CD14-positive monocyte (primary cell): ENCODE measurements around the gene CELSR3. TPM values are rescaled to one million over a fixed set of nuclear protein-coding genes. Genes with fewer than 3 reads are reported as not detected.

Experiments
- DNase-seq, 3 donors: peaks; one replicate each; pipeline ENCODE4 v3.0.0-alpha.2; 2011 to 2022
- H2AFZ ChIP-seq: 2 replicates; pipeline ENCODE4 v1.6.0; 2012; ENCODE audit warnings: mild to moderate bottlenecking, low read depth, low read length, inconsistent platforms; ENCODE audit not compliant: insufficient read depth, poor library complexity, severe bottlenecking
- H3K27ac ChIP-seq, 2 donors: 1 replicate in 1 of 2; 2 replicates in 1 of 2; pipeline ENCODE4 v1.5.1; 2012 to 2013; ENCODE audit warnings: low read length in 2 of 2, control low read depth in 1 of 2, inconsistent platforms in 1 of 2, low read depth in 1 of 2, mild to moderate bottlenecking in 1 of 2
- H3K27me3 ChIP-seq, 2 donors: one replicate each; pipeline versions ENCODE4 v1.6.0 to v1.6.1; 2011 to 2013; ENCODE audit warnings: low read length in 2 of 2; ENCODE audit not compliant: control insufficient read depth in 2 of 2, insufficient read depth in 2 of 2
- H3K36me3 ChIP-seq, 2 donors: replicated peaks in 1 of 2; 1 replicate in 1 of 2; 2 replicates in 1 of 2; pipeline versions ENCODE4 v1.5.1 to v1.6.1; 2012 to 2013; ENCODE audit warnings: low read length in 2 of 2, control low read depth in 1 of 2, inconsistent platforms in 1 of 2, mild to moderate bottlenecking in 1 of 2; ENCODE audit not compliant: insufficient read depth in 2 of 2, control insufficient read depth in 1 of 2
- H3K4me1 ChIP-seq, 2 donors: 1 replicate in 1 of 2; 2 replicates in 1 of 2; pipeline versions ENCODE4 v1.5.1 to v1.6.1; 2012 to 2013; ENCODE audit warnings: low read length in 2 of 2, control low read depth in 1 of 2, inconsistent platforms in 1 of 2, mild to moderate bottlenecking in 1 of 2, moderate library complexity in 1 of 2; ENCODE audit not compliant: insufficient read depth in 2 of 2, control insufficient read depth in 1 of 2
- H3K4me2 ChIP-seq: replicated peaks from 2 replicates; pipeline ENCODE3; 2012; ENCODE audit warnings: low read length, moderate library complexity, mild to moderate bottlenecking; ENCODE audit not compliant: poor library complexity, severe bottlenecking; ENCODE audit errors: extremely low read depth
- H3K4me3 ChIP-seq, 3 experiments: fragments of 200-600 bp in 1 of 3; sonication (generic) in 1 of 3; replicated peaks in 1 of 3; 1 replicate in 2 of 3; 2 replicates in 1 of 3; pipeline ENCODE4 v1.5.1; 2011 to 2013; ENCODE audit warnings: low read length in 3 of 3, mild to moderate bottlenecking in 3 of 3, control low read depth in 2 of 3, low read depth in 2 of 3, inconsistent platforms in 1 of 3, moderate library complexity in 1 of 3
- H3K79me2 ChIP-seq: 2 replicates; pipeline ENCODE4 v1.6.0; 2012; ENCODE audit warnings: mild to moderate bottlenecking, control low read depth, inconsistent platforms, low read length, moderate library complexity; ENCODE audit not compliant: insufficient read depth
- H3K9ac ChIP-seq: 2 replicates; pipeline ENCODE4 v1.6.0; 2017; ENCODE audit warnings: low read length, mild to moderate bottlenecking; ENCODE audit not compliant: insufficient read depth, poor library complexity, severe bottlenecking
- H3K9me3 ChIP-seq, 2 donors: replicated peaks in 1 of 2; 1 replicate in 1 of 2; 2 replicates in 1 of 2; pipeline versions ENCODE4 v1.5.1 to v1.6.1; 2012 to 2013; ENCODE audit warnings: low read length in 2 of 2, control low read depth in 1 of 2; ENCODE audit not compliant: control insufficient read depth in 1 of 2, insufficient read depth in 1 of 2
- H4K20me1 ChIP-seq: 2 replicates; pipeline ENCODE4 v1.6.0; 2012; ENCODE audit warnings: mild to moderate bottlenecking, low read length, control low read depth, moderate library complexity; ENCODE audit not compliant: insufficient read depth
- H3K27ac Mint-ChIP-seq, 7 donors: one replicate each; pipeline ENCODE4 v1.8.0; 2020; ENCODE audit warnings: mild to moderate bottlenecking in 7 of 7, mixed read lengths in 7 of 7, moderate library complexity in 6 of 7, inconsistent platforms in 2 of 7
- H3K27me3 Mint-ChIP-seq, 3 donors: one replicate each; pipeline ENCODE4 v1.8.0; 2021 to 2022; ENCODE audit warnings: low read depth in 3 of 3, mild to moderate bottlenecking in 3 of 3, mixed read lengths in 3 of 3, moderate library complexity in 3 of 3, inconsistent platforms in 1 of 3
- H3K36me3 Mint-ChIP-seq, 2 donors: one replicate each; pipeline ENCODE4 v1.8.0; 2020; ENCODE audit warnings: mixed read lengths in 2 of 2, inconsistent platforms in 1 of 2, mild to moderate bottlenecking in 1 of 2
- H3K4me1 Mint-ChIP-seq: one replicate; pipeline ENCODE4 v1.8.0; 2020; ENCODE audit warnings: mild to moderate bottlenecking, mixed read lengths
- H3K4me3 Mint-ChIP-seq, 2 donors: one replicate each; pipeline ENCODE4 v1.8.0; 2020; ENCODE audit warnings: mild to moderate bottlenecking in 2 of 2, mixed read lengths in 2 of 2, moderate library complexity in 1 of 2
- H3K9me3 Mint-ChIP-seq, 7 donors: one replicate each; pipeline ENCODE4 v1.8.0; 2020 to 2022; ENCODE audit warnings: mixed read lengths in 7 of 7, mild to moderate bottlenecking in 6 of 7, moderate library complexity in 6 of 7, inconsistent platforms in 2 of 7
- WGBS: methylation state at CpG from one replicate; pipeline ENCODE4 v1.1.5; 2013; ENCODE audit warnings: missing lambda C conversion rate; ENCODE audit not compliant: insufficient coverage; 5-methylcytosine and 5-hydroxymethylcytosine counted together
- intact Hi-C, 2 donors: fragments of 100-400 bp; cut with micrococcal nuclease; formaldehyde crosslinking; loops; one replicate each; pipeline versions ENCODE4 v1.15.0 to v1.15.1; 2023
- polyA plus RNA-seq, 3 donors: library from polyadenylated mRNA; depleted of rRNA in 1 of 3; unstranded in 2 of 3; stranded (reverse) in 1 of 3; fragments of 300-500 nt in 2 of 3; fragments of >200 nt in 1 of 3; fragmentation: Illumina TruSeq in 2 of 3; gene quantifications; 1 replicate in 2 of 3; 2 replicates in 1 of 3; pipeline ENCODE4 v1.2.3, GENCODE V29; 2012 to 2021
- TF ChIP-seq, protein P1 (sequence below): fragments of 200-600 bp; IDR thresholded peaks from one replicate; pipeline ENCODE4 v1.8.0; 2022; ENCODE audit warnings: antibody characterized with exemption, mild to moderate bottlenecking

Gene CELSR3
- polyA plus RNA-seq, 3 donors: 0.95 TPM; not detected in 2

DNA sequence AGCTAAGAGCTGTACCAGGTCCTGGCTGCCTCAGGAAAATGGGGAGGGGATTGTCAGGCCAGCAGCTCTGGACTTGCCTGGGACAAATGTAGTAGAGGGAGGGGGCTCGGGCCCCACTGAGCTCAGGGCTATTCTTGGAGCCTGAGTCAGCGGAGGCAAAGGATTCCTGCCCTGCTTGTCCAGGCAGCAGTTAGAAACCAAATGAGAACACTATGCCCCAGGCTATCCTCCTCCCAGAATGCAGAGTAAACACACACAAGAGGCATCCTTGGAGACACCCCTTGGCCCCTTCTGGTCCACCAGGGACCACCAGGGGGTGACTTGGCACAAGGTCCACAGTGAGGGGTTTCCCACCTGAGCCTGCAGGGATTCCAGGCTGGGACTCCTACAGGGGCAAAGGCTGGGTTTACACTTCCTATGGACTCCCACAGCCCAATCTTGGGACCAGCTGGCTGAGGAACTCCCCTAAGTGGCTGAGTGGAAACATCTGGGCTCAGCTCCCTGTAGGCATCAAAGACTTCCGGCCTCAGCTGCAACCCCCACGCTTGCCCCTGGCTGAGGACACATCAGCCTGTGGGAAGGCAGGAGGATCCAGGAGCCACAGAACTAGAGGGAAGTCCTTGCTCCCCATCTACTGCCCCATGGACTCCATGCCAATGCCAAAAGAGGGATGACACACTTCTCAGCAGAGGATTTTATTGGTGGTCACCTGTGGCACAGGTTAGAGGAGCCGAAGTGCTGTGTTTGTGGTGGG lies 64.2 kb downstream of the CELSR3 start:
- peak overlapping the region in 2 of 7 donors; percentile 30 to 87 for H3K27ac Mint-ChIP-seq

DNA sequence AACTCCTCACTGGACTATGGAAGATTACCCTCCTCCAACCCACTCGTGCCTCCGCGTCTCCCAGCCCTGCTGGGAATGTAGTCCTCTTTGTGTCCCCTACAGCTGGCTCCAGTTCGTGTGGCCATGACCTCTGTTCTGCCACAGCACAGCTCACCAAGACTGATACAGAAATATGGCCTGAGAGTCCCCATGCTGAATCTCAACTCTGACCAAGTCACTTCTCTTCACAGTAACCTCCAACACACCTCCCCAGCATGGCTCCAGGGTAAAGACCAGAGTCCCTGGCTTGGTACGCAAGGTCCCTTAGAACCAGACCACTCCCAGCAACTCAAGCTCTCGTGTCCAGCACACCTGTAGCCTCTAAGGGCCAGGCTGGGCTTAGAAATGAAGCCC lies 65.3 kb downstream of the CELSR3 start:
- Histone ChIP-seq H3K4me2 (no peak overlapping the region), H3K79me2 (no peaks in the 10 kb centered on the region), H3K4me1 (peaks cover 6 to 14% of the 10 kb centered on the region in 2 donors), H3K36me3 (peaks cover 47 to 53% of the 10 kb centered on the region in 2 donors), H4K20me1 (peaks cover 40% of the 10 kb centered on the region), H3K27ac (no peak overlapping the region), H2AFZ (no peak overlapping the region), H3K27me3 (peaks cover 6 to 30% of the 10 kb centered on the region in 2 donors), H3K9ac (no peak overlapping the region), H3K4me3 (no peak overlapping the region), H3K9me3 (no peaks in the 10 kb centered on the region)
- Mint-ChIP-seq H3K4me3 (no peak overlapping the region), H3K27me3 (peaks cover 37 to 40% (median 38%) of the 10 kb centered on the region in 3 donors), H3K27ac (peak overlapping the region in 4 of 7 donors; percentile 43 to 77 (median 59)), H3K4me1 (peaks cover 12% of the 10 kb centered on the region), H3K36me3 (peaks cover 55 to 57% of the 10 kb centered on the region in 2 donors), H3K9me3 (peaks cover 0 to 6% (median 0%) of the 10 kb centered on the region in 7 donors)
- no peak for DNase-seq
- intact Hi-C loops: no loop called here
- TF ChIP-seq, protein P1, sequence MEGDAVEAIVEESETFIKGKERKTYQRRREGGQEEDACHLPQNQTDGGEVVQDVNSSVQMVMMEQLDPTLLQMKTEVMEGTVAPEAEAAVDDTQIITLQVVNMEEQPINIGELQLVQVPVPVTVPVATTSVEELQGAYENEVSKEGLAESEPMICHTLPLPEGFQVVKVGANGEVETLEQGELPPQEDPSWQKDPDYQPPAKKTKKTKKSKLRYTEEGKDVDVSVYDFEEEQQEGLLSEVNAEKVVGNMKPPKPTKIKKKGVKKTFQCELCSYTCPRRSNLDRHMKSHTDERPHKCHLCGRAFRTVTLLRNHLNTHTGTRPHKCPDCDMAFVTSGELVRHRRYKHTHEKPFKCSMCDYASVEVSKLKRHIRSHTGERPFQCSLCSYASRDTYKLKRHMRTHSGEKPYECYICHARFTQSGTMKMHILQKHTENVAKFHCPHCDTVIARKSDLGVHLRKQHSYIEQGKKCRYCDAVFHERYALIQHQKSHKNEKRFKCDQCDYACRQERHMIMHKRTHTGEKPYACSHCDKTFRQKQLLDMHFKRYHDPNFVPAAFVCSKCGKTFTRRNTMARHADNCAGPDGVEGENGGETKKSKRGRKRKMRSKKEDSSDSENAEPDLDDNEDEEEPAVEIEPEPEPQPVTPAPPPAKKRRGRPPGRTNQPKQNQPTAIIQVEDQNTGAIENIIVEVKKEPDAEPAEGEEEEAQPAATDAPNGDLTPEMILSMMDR: no peak
- WGBS: 91% methylated on average over 6 of the region's 6 CpGs

More for the DNA sequence above, 64.2 kb downstream of the CELSR3 start:
- H3K36me3 Mint-ChIP-seq: peaks cover 66 to 68% of the 10 kb centered on the region in 2 donors
- no peak overlapping the region for H3K4me3 Mint-ChIP-seq
- Histone ChIP-seq H3K79me2 (no peaks in the 10 kb centered on the region), H2AFZ (no peak overlapping the region), H3K27me3 (peaks cover 6 to 27% of the 10 kb centered on the region in 2 donors), H3K4me3 (no peak overlapping the region), H3K4me2 (no peak overlapping the region), H3K27ac (no peak overlapping the region), H3K9me3 (no peaks in the 10 kb centered on the region), H3K36me3 (peaks cover 58 to 64% of the 10 kb centered on the region in 2 donors), H4K20me1 (peaks cover 48% of the 10 kb centered on the region), H3K9ac (no peak overlapping the region), H3K4me1 (peaks cover 6 to 14% of the 10 kb centered on the region in 2 donors)
- TF ChIP-seq, protein P1: no peak
- peaks cover 0 to 6% (median 0%) of the 10 kb centered on the region in 7 donors for H3K9me3 Mint-ChIP-seq
- no peak for DNase-seq
- WGBS: 80% methylated on average over 4 of the region's 5 CpGs
- H3K4me1 Mint-ChIP-seq: peaks cover 12% of the 10 kb centered on the region
- peaks cover 29 to 31% (median 31%) of the 10 kb centered on the region in 3 donors for H3K27me3 Mint-ChIP-seq
- intact Hi-C loops: no loop called here
